HepG2 (cell line): ENCODE data around the gene NOL4L. TPM values are rescaled to one million over a fixed set of nuclear protein-coding genes. Genes with fewer than 3 reads are reported as not detected.
A peak's percentile ranks its signal among the peaks of the same experiment; 100 is the strongest.

Experiments
- ATAC-seq: fragments of 200-7000 bp; cut with Tn5 transposase; 3 replicates; pipeline ENCODE4 v1.9.1; 2020; ENCODE audit warnings: mild to moderate bottlenecking, moderate library complexity
- BruUV-seq: library from RNA; stranded (reverse); fragments of 400-500 nt; replicated peaks from 2 replicates; lab custom pipeline; 2021; lab: Mats Ljungman, UMichigan
- CTCF ChIA-PET: fragments of 300-600 bp; formaldehyde crosslinking; extraction: SDS; loops from one replicate; lab custom pipeline; 2021; ENCODE audit warnings: low total read pairs, inconsistent platforms, low intra/inter-chr PET ratio; lab: Yijun Ruan, JAX
- POLR2A ChIA-PET: fragments of 350-600 bp; sonication (Branson Sonifier 250); formaldehyde crosslinking; loops from one replicate; lab custom pipeline; 2020; ENCODE audit warnings: antibody characterized with exemption, inconsistent platforms; lab: Yijun Ruan, JAX
- DNase-seq: peaks from one replicate; pipeline ENCODE4 v3.0.0-alpha.2; 2015; ENCODE audit warnings: low spot score
- FAIRE-seq: peaks from 3 replicates; lab custom pipeline; 2011; peaks lifted over from hg19 to GRCh38; lab: Jason Lieb, UNC
- H2AFZ ChIP-seq: one replicate; pipeline ENCODE4 v1.6.1; 2011; ENCODE audit warnings: low read length, inconsistent platforms
- H3K27ac ChIP-seq: fragments of 300-600 bp; 3 replicates; pipeline ENCODE4 v1.8.0; 2011; ENCODE audit warnings: mixed run types, mild to moderate bottlenecking, mixed read lengths, low read length, inconsistent platforms; ENCODE audit not compliant: insufficient read depth; ENCODE audit errors: extremely low read length
- H3K27me3 ChIP-seq, 2 experiments: fragments of 200-600 bp in 1 of 2; 2 replicates in 1 of 2; 3 replicates in 1 of 2; pipeline versions ENCODE4 v1.6.0 to v1.8.0; 2011; ENCODE audit warnings: low read length in 2 of 2, mild to moderate bottlenecking in 2 of 2, moderate library complexity in 2 of 2, inconsistent platforms in 1 of 2; ENCODE audit not compliant: insufficient read depth in 2 of 2, control insufficient read depth in 1 of 2
- H3K36me3 ChIP-seq, 2 experiments: fragments of 200-600 bp in 1 of 2; replicated peaks in 1 of 2; 2 replicates in 1 of 2; 3 replicates in 1 of 2; pipeline versions ENCODE4 v1.5.1 to v1.8.0; 2011; ENCODE audit warnings: low read length in 2 of 2, inconsistent platforms in 1 of 2; ENCODE audit not compliant: insufficient read depth in 2 of 2, control insufficient read depth in 1 of 2
- H3K4me1 ChIP-seq: 2 replicates; pipeline ENCODE4 v1.5.1; 2012; ENCODE audit warnings: low read length, inconsistent platforms; ENCODE audit not compliant: insufficient read depth
- H3K4me2 ChIP-seq: 2 replicates; pipeline ENCODE4 v1.6.0; 2011; ENCODE audit warnings: low read depth, low read length, inconsistent platforms
- H3K4me3 ChIP-seq, 3 experiments: fragments of 200-600 bp in 1 of 3; sonication (generic), shearing (Covaris generic) in 1 of 3; replicated peaks in 1 of 3; 2 replicates each; pipeline ENCODE4 v1.5.1; 2011 to 2016; ENCODE audit warnings: low read length in 3 of 3, inconsistent platforms in 2 of 3, low read depth in 2 of 3, mild to moderate bottlenecking in 2 of 3, control low read depth in 1 of 3, mixed read lengths in 1 of 3; ENCODE audit not compliant: insufficient read depth in 1 of 3
- H3K79me2 ChIP-seq: one replicate; pipeline ENCODE4 v1.6.1; 2011; ENCODE audit warnings: low read length, inconsistent platforms; ENCODE audit not compliant: insufficient read depth
- H3K9ac ChIP-seq: 2 replicates; pipeline ENCODE4 v1.6.0; 2011; ENCODE audit warnings: mild to moderate bottlenecking, low read depth, low read length, inconsistent platforms; ENCODE audit not compliant: insufficient read depth
- H3K9me3 ChIP-seq: 2 replicates; pipeline ENCODE4 v1.5.1; 2012; ENCODE audit warnings: mild to moderate bottlenecking, low read length
- H4K20me1 ChIP-seq: 2 replicates; pipeline ENCODE4 v1.6.0; 2011; ENCODE audit warnings: inconsistent platforms, mild to moderate bottlenecking, low read length, moderate library complexity; ENCODE audit not compliant: insufficient read depth
- BRF2 ChIP-seq: sonication (generic); formaldehyde crosslinking; IDR thresholded peaks from 2 replicates; pipeline ENCODE4 v1.8.1; 2022; ENCODE audit warnings: mild to moderate bottlenecking, missing genetic modification reagents
- EP300 ChIP-seq, 3 experiments: sonication (generic) in 1 of 3; formaldehyde crosslinking in 1 of 3; IDR thresholded peaks; 2 replicates each; pipeline versions ENCODE4 v1.5.1 to v1.6.1; 2011 to 2020; ENCODE audit warnings: low read depth in 2 of 3, low read length in 2 of 3, borderline replicate concordance in 1 of 3, improper control_type of control experiment in 1 of 3, mild to moderate bottlenecking in 1 of 3, missing genetic modification reagents in 1 of 3, moderate library complexity in 1 of 3
- KIAA2018 ChIP-seq: sonication (generic); formaldehyde crosslinking; IDR thresholded peaks from 2 replicates; pipeline ENCODE4 v1.5.0; 2020; ENCODE audit warnings: mild to moderate bottlenecking, missing genetic modification reagents, borderline replicate concordance
- NFIB ChIP-seq: sonication (generic); formaldehyde crosslinking; IDR thresholded peaks from 2 replicates; pipeline ENCODE4 v1.9.0; 2021; ENCODE audit warnings: missing genetic modification reagents, mild to moderate bottlenecking, borderline replicate concordance
- ONECUT2 ChIP-seq: sonication (generic); formaldehyde crosslinking; IDR thresholded peaks from 2 replicates; pipeline ENCODE4 v1.4.0; 2020; ENCODE audit warnings: missing genetic modification reagents
- ZHX1 ChIP-seq: sonication (generic); formaldehyde crosslinking; IDR thresholded peaks from 2 replicates; pipeline ENCODE4 v1.8.1; 2022; ENCODE audit warnings: low read depth, mild to moderate bottlenecking, missing genetic modification reagents
- ZNF124 ChIP-seq: sonication (generic); formaldehyde crosslinking; IDR thresholded peaks from 2 replicates; pipeline ENCODE4 v1.4.0; 2020; ENCODE audit warnings: missing genetic modification reagents
- ZNF232 ChIP-seq: sonication (generic); formaldehyde crosslinking; IDR thresholded peaks from 2 replicates; pipeline ENCODE4 v1.4.0; 2020; ENCODE audit warnings: missing genetic modification reagents, borderline replicate concordance
- ZNF597 ChIP-seq: sonication (generic); formaldehyde crosslinking; IDR thresholded peaks from 2 replicates; pipeline ENCODE4 v1.5.0; 2020; ENCODE audit warnings: missing genetic modification reagents
- WGBS: methylation state at CpG from one replicate; pipeline ENCODE4 v1.1.6; 2017; ENCODE audit warnings: low lambda C conversion rate; 5-methylcytosine and 5-hydroxymethylcytosine counted together
- in situ Hi-C: cut with HindIII; loops from 2 replicates; pipeline ENCODE4 v1.10.0; 2017; ENCODE audit warnings: low pct_unique_long_range_greater_than_20kb; ENCODE audit not compliant: extremely low pct_ligation_motif_present
- intact Hi-C: fragments of 100-400 bp; cut with micrococcal nuclease; formaldehyde crosslinking; loops from one replicate; pipeline ENCODE4 v1.10.0; 2022; ENCODE audit not compliant: unreplicated experiment
- polyA plus RNA-seq, 8 experiments: library from polyadenylated mRNA; depleted of rRNA in 3 of 8; stranded (reverse) in 7 of 8; unstranded in 1 of 8; fragments of >200 nt; fragmentation: Illumina TruSeq in 4 of 8; extraction: Trizol in 4 of 8; gene quantifications; 2 replicates each; pipeline versions ENCODE4 v1.2.1 to v1.2.3, GENCODE V29; 2011 to 2016; ENCODE audit warnings: low read depth in 4 of 8, missing spikeins in 1 of 8, mixed read lengths in 1 of 8; ENCODE audit not compliant: insufficient read depth in 1 of 8
- total RNA-seq, 5 experiments: library from RNA; depleted of rRNA; stranded (reverse); fragments of >200 nt; fragmentation: Illumina TruSeq; extraction: Trizol; gene quantifications; 2 replicates each; pipeline ENCODE4 v1.2.3, GENCODE V29; 2016; ENCODE audit warnings: low read depth in 1 of 5

Gene NOL4L
- total and polyA plus RNA-seq, 2 of the 13 experiments (the other 11 are each of a cell fraction or from before 2014, with no cell fraction given), result 16.6 to 35.4 TPM

- WGBS, result 98% methylated on average over 8 of the region's 8 CpGs
- Histone ChIP-seq H2AFZ (no peak overlapping the region), H3K9me3 (no peaks in the 10 kb centered on the region), H3K4me1 (peaks cover 48% of the 10 kb centered on the region), H3K27ac (no peak overlapping the region), H3K79me2 (no peaks in the 10 kb centered on the region), H3K36me3 (peaks cover 51 to 69% of the 10 kb centered on the region in 2 experiments), H4K20me1 (peaks cover 22% of the 10 kb centered on the region; the same call in 1 of the 2 replicates), H3K4me3 (no peak overlapping the region), H3K4me2 (no peak overlapping the region), H3K27me3 (no peaks in the 10 kb centered on the region), H3K9ac (no peak overlapping the region)
- no peak for ATAC-seq
- no TSS peak for BruUV-seq
- POLR2A ChIA-PET, result no interaction called here
- DNase-seq, result no peak
- intact Hi-C loops (no loop called here), in situ Hi-C loops (loop anchor here (10.0 kb wide), 1 partner anchor 64 kb away; no protein-coding TSS in a partner anchor)
- CTCF ChIA-PET, result interaction anchor here (1.5 to 1.6 kb wide), 2 partner anchors 47 to 214 kb away, joined by 8 to 16 read pairs; no protein-coding TSS in a partner anchor
- FAIRE-seq, result no peak
- TF ChIP-seq BRF2 (CRISPR knock-in tag) (no peak), NFIB (CRISPR knock-in tag) (no peak), ZHX1 (CRISPR knock-in tag) (no peak), ZNF124 (CRISPR knock-in tag) (no peak), EP300 (IDR thresholded peaks at IDR 0.05; ENCODE audit: low read depth in 2 of 2, low read length in 2 of 2) (no peak), EP300 (CRISPR knock-in tag; IDR thresholded peaks at IDR 0.05; ENCODE audit: borderline replicate concordance) (peak; percentile 28; the same call in 1 of the 2 replicates), ONECUT2 (CRISPR knock-in tag) (no peak), ZNF597 (CRISPR knock-in tag) (no peak), KIAA2018 (no peak), ZNF232 (no peak)
These were observed 146.7 kb downstream of the NOL4L start for GRCh38 chr20:32438331-32438858.
